ENCODE data around the gene CD84. TPM values are rescaled to one million over a fixed set of nuclear protein-coding genes. Genes with fewer than 3 reads are reported as not detected.

The CD84 gene
- total RNA-seq, 1 donor from 2014 or later, result 20.7 TPM

GRCh38 chr1:160578175-160578524 is 1.1 kb downstream of the CD84 start:
- H3K27me3 ChIP-seq, result no peaks in the 10 kb centered on the region
- H3K27ac ChIP-seq, result peak overlapping the region; percentile 81
- no peak for ATAC-seq
- TF ChIP-seq CTCF (IDR thresholded peaks at IDR 0.05), result no peak
- intact Hi-C loops (cut with DNase I), result no loop called here
- peaks cover 10% of the 10 kb centered on the region for H3K4me1 ChIP-seq
- peak overlapping the region; percentile 43 for H3K4me3 ChIP-seq
- H3K9me3 ChIP-seq, result no peaks in the 10 kb centered on the region
- no peaks in the 10 kb centered on the region for H3K36me3 ChIP-seq
- no peak for DNase-seq

- DNase-seq (no peak), ATAC-seq (no peak)
- H3K9me3 ChIP-seq, result no peaks in the 10 kb centered on the region
- peak overlapping the region; percentile 81 for H3K27ac ChIP-seq
- intact Hi-C loops (cut with DNase I), result no loop called here
- no peak for TF ChIP-seq CTCF (IDR thresholded peaks at IDR 0.05)
- H3K4me3 ChIP-seq, result peak overlapping the region; percentile 43
- no peaks in the 10 kb centered on the region for H3K27me3 ChIP-seq
- peaks cover 10% of the 10 kb centered on the region for H3K4me1 ChIP-seq
- no peaks in the 10 kb centered on the region for H3K36me3 ChIP-seq
These were observed 1.6 kb downstream of the CD84 start for GRCh38 chr1:160577671-160578070.

- Histone ChIP-seq H3K4me3 (peak overlapping the region; percentile 43), H3K9me3 (no peaks in the 10 kb centered on the region), H3K27me3 (no peaks in the 10 kb centered on the region), H3K4me1 (peaks cover 10% of the 10 kb centered on the region), H3K36me3 (no peaks in the 10 kb centered on the region), H3K27ac (no peak overlapping the region)
- no peak for DNase-seq
- ATAC-seq, result no peak
- no peak for TF ChIP-seq CTCF (IDR thresholded peaks at IDR 0.05)
- intact Hi-C loops (cut with DNase I), result no loop called here
These were observed 2.4 kb downstream of the CD84 start for GRCh38 chr1:160576884-160577283.

GRCh38 chr1:160576390-160576789 is 2.9 kb downstream of the CD84 start:
- intact Hi-C loops (cut with DNase I), result no loop called here
- peak; percentile 32 for ATAC-seq
- Histone ChIP-seq H3K4me1 (peaks cover 10% of the 10 kb centered on the region), H3K36me3 (no peaks in the 10 kb centered on the region), H3K27ac (no peak overlapping the region), H3K27me3 (no peaks in the 10 kb centered on the region), H3K4me3 (peak overlapping the region; percentile 43), H3K9me3 (no peaks in the 10 kb centered on the region)
- no peak for TF ChIP-seq CTCF (IDR thresholded peaks at IDR 0.05)
- DNase-seq, result no peak

GRCh38 chr1:160575112-160575664 is 4.1 kb downstream of the CD84 start:
- no peak overlapping the region for H3K4me3 ChIP-seq
- no peaks in the 10 kb centered on the region for H3K36me3 ChIP-seq
- H3K9me3 ChIP-seq, result no peaks in the 10 kb centered on the region
- DNase-seq (no peak), ATAC-seq (peak; percentile 93)
- intact Hi-C loops (cut with DNase I), result no loop called here
- H3K27ac ChIP-seq, result peak overlapping the region; percentile 75
- H3K27me3 ChIP-seq, result no peaks in the 10 kb centered on the region
- peaks cover 16% of the 10 kb centered on the region for H3K4me1 ChIP-seq
- no peak for TF ChIP-seq CTCF (IDR thresholded peaks at IDR 0.05)

GRCh38 chr1:160570840-160571239 is 8.5 kb downstream of the CD84 start:
- TF ChIP-seq CTCF (IDR thresholded peaks at IDR 0.05), result no peak
- intact Hi-C loops (cut with DNase I), result no loop called here
- DNase-seq (no peak), ATAC-seq (peak; percentile 32)
- H3K27me3 ChIP-seq, result no peaks in the 10 kb centered on the region
- peaks cover 18% of the 10 kb centered on the region for H3K4me1 ChIP-seq
- H3K36me3 ChIP-seq, result no peaks in the 10 kb centered on the region
- no peak overlapping the region for H3K27ac ChIP-seq
- H3K9me3 ChIP-seq, result no peaks in the 10 kb centered on the region
- no peak overlapping the region for H3K4me3 ChIP-seq

All from upper lobe of right lung (tissue), 1 donor.